ENCODE data around the gene UBE2J1.
A peak's percentile ranks its signal among the peaks of the same experiment; 100 is the strongest.

UBE2J1 gene

GRCh38 chr6:89364586-89364985 is 12.1 kb upstream of the UBE2J1 start:
- DNase-seq (ENCODE audit: low read depth) = no peak

DNA sequence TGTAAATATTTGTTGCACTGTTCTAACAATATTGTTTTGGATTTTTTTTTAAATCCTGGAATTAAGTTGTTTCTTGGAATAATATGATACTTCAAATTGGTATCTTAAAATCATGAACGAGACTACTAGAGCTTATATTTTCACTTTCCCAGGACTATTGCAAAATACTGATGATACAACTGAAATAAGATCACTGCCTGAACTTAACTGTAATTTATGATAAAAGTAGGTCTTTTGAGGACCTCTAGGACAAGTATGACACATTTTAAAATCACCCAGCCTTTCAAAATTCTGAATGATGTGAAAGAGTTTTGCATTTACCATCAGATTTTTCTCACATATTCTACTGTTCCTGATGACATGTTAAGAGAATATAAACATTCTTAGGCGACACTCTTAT is 8.6 kb upstream of the UBE2J1 start:
- DNase-seq (ENCODE audit: low read depth) = no peak

DNA sequence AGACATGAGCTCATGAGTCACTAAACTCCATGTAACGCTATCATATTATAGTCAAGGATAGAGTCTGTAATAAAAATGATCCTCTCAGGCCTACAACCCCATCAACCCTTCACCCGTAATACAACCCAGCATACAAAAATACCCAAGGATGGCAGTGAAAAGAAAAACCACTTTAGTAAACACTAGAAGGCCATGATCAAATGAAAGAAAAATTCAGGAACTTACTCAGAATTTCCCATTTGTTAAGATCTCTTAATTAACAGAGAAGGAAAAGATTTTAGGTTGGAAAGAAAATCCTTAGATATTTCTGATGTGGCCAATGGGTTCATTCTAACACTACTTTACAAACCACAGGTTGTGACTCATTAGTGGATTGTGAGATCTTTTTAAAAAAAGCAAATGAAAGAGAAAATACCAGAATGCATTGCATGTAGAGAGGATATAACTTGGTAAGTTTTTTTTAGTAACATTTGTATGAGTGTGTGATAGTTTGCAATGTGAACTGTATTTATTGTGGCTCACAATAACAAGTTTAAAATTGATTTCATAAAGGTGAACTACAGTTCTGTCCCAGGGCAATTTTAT is 8.0 kb upstream of the UBE2J1 start:
- DNase-seq (ENCODE audit: low read depth) = peak; percentile 55

DNA sequence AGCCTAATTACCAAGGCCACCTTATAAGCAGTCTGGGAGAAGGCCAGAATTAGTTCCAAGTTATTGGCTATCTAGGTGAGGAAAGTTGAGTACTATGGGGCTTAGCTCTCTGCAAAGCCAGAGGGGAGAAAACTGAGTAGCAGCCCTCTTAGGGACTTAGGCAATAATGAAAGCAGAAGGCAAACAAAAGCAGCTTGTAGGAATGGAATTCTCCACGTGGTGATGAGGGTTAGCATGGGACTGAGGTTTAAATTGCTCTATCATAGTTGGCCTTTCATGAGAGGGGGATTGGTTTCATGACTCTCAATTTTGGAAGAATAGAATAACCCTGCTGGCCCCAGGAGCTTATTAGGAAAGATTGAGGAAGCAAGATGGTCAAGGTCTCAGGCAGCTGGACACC is 7.0 kb upstream of the UBE2J1 start:
- DNase-seq (ENCODE audit: low read depth) = no peak

GRCh38 chr6:89357390-89357789 is 4.9 kb upstream of the UBE2J1 start:
- DNase-seq (ENCODE audit: low read depth) = no peak

DNA sequence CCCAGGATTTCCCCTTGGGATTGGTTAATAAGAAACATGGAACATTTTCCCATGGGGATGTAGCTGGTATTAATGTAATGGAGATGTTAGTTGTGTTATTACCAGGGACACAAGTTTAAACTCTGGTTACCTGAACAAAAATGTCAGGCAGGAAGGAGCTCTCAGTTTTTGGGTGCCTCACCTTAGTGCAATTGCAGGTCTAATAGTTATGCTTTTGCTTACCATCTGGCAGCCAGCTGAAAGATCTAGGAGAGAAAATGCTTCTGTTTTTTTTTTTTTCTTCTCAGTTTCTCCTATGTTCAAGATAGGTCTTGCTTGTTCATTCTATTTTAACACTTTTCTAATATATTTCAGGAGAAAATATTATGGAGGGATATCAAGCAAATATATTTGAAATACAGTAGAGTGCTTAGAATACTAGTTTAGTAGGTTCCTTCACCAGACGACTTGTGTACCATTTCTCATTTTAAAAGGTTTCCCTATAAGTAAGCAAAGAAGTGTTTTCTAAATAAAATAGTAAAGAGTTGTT is 4.2 kb upstream of the UBE2J1 start:
- DNase-seq (ENCODE audit: low read depth) = no peak

DNA sequence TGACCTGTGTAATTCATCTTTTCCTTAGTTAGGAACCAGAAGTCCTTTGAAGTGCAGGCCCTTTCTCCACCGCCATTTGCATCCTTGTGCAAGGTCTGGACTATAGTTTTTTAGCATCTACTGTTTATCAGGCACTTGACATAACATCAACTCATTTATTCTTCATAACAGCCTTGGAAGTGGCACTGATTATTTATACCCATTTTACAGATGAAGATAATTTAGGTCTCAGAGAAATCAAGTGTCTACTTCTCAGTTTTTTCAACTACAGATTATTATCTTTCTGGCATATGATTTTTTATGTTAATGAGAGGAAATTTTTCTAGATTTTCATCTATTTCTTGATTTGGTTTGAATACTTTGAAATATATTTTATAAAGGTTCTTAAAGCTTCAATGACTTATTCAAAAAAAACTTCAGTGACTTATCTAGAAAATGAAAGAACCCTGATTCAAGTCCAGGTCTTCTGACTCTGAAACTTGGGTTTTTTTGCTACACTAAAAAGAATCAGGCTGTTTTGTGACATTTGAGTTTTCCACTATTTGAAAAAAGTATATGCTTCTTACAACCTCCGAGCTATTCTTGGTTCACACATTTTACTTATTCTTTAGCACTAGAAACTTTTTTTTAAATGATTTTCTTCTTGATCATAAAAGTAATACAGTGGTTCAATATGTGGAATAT is 3.1 kb upstream of the UBE2J1 start:
- no peak for DNase-seq (ENCODE audit: low read depth)

DNA sequence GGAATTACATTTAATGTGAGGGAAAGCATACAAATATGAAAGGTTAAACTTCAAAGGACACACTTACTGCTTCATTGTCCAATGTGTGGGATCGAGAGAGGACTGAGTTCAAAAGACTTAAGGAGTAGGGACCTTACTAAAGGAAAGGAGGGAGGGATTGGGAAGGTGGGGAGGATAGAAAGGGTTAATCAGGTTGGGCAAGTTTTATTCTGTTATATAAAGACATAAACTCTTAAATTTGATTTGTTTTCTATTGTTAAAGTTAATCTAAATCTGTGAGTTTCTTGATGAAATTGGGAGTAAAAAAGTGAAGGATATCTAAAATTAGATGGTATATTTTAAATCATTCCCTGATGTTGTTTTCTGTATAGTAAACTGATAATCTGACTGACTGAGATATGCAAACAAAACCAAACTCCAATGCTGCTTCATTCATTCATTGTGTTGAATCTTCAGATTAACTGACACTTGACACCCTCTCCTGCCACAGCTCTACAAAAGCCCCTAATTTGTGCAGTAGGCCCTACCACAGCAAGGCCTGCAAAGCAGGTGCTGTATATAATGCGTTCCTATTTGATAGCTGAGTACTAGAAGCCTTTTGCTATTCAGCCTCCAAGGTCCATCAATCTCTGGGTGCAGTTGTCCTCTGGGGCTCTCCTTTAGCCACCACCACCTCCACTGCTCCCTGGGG is 1.3 kb upstream of the UBE2J1 start:
- DNase-seq (ENCODE audit: low read depth) = no peak

GRCh38 chr6:89353118-89353556 is 615 bp upstream of the UBE2J1 start:
- DNase-seq (ENCODE audit: low read depth) = no peak

- DNase-seq (ENCODE audit: low read depth) = no peak
Observed at GRCh38 chr6:89351671-89352277, 748 bp downstream of the UBE2J1 start.

DNA sequence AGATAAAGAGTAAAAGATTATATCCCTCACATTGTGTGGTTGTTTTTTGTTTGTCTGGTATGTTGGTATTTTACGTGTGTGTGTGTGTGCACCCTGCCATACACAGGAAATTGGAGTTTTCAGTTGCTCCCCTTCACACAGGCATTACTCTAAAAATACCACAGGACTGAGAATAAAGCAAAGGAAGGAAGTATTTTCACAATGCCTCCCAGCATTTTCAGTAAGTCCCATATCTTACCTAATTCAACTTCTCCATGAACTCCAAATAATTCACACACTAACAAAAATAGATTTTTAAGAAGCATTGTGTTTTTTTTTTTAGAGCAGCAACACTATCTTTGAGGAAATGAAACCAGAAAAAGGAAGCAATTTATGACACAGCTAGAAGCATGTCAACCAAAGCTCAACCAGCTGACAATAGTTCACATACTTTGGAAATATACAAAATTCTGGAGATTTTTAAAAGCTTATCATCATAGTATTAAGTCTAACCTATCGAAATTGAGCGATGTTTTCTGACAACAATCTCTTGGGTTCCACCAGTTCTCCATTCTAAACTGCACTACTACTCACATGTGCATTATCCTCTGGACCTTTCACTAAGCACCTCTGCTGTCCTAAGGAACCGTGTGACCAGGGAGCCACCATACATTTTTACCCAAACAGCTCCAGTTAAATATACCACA is 2.1 kb downstream of the UBE2J1 start:
- DNase-seq (ENCODE audit: low read depth) = no peak

DNA sequence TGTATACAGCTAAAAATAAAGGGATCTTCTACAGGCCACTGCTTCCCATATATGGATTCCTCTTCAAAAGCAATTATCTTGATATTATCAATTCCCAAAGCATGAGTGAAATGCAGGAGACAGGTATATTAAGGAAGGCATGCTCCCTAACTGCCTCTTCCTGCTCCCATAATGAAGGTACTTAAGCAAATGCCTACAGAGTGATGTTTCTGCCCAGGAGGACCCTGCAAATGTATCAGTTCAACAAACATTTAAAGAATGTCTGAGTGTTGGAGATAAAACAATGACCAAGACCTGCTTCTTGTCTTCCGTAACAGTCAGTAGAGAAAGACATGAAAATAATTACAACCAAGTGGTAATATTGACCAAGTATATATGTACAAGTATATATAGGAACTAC is 4.2 kb downstream of the UBE2J1 start:
- no peak for DNase-seq (ENCODE audit: low read depth)

- no peak for DNase-seq (ENCODE audit: low read depth)
Observed at GRCh38 chr6:89347825-89348224, 4.7 kb downstream of the UBE2J1 start.

- no peak for DNase-seq (ENCODE audit: low read depth)
Observed at GRCh38 chr6:89346433-89346832, 6.1 kb downstream of the UBE2J1 start.

DNA sequence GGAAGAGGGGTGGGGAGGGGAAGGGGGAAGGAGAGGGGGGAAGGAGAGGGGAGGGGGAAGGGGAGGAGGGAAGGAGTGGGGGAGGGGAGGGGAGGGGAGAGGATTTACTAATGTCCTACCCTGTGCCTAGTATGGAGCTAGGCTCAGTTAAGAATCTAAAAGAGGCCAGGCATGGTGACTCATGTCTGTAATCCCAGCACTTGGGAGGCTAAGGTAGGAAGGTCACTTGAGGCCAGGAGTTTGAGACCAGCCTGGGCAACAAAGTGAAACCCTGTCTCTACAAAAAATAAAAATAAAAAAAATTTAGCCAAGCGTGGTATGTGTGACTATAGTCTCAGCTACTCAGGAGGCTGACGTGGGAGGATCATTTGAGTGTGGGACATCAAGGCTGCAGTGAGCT is 13.0 kb downstream of the UBE2J1 start:
- DNase-seq (ENCODE audit: low read depth) = no peak

GRCh38 chr6:89335164-89335563 is 17.4 kb downstream of the UBE2J1 start:
- no peak for DNase-seq (ENCODE audit: low read depth)

GRCh38 chr6:89330910-89331309 is 21.6 kb downstream of the UBE2J1 start:
- no peak for DNase-seq (ENCODE audit: low read depth)

DNA sequence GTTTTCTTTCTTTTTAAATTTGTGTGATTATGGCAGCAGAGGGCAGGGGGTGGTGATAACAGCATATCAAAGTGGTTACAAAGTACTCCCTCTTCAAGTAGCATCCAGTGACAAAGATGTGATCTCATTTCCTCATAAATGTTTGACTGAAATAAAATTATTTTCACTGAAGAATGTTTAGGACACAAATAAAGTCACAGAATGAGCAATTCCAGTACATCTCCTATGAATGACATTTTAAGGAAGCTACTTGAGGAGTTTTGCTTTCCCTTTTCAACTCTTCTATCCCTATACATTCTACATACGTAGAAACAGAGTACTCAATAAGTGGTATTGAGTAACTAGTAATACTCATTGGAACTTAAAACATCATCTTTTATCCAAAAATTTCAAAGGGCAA is 23.5 kb downstream of the UBE2J1 start:
- no peak for DNase-seq (ENCODE audit: low read depth)

- no peak for DNase-seq (ENCODE audit: low read depth)
Observed at GRCh38 chr6:89324304-89324703, 28.2 kb downstream of the UBE2J1 start.

- peak; percentile 4 for DNase-seq (ENCODE audit: low read depth)
Observed at GRCh38 chr6:89323511-89323971, 29.0 kb downstream of the UBE2J1 start.

- no peak for DNase-seq (ENCODE audit: low read depth)
Observed at GRCh38 chr6:89321131-89321970, 31.2 kb downstream of the UBE2J1 start.

All from stromal cell of bone marrow (primary cell).